SU-DHL-6 (cell line): ENCODE data around the gene GRK2.

Experiments used
- H2AFZ ChIP-seq: fragments of 200-600 bp; sonication (generic); 2 replicates; pipeline ENCODE4 v1.6.1; 2014; ENCODE audit warnings: low read depth, mild to moderate bottlenecking, moderate library complexity, mixed read lengths, antibody characterized with exemption, low read length; ENCODE audit not compliant: severe bottlenecking
- H3F3A ChIP-seq: fragments of 200-600 bp; shearing (Covaris generic); 2 replicates; pipeline ENCODE4 v1.6.0; 2016; ENCODE audit warnings: antibody characterized with exemption, mild to moderate bottlenecking; ENCODE audit not compliant: insufficient read depth
- H3K27ac ChIP-seq: fragments of 200-600 bp; sonication (generic); 2 replicates; pipeline ENCODE4 v1.5.1; 2016; ENCODE audit warnings: low read depth, mild to moderate bottlenecking, low read length, moderate library complexity, mixed read lengths
- H3K27me3 ChIP-seq: fragments of 200-600 bp; sonication (generic), shearing (Covaris generic); 2 replicates; pipeline ENCODE4 v1.6.0; 2014; ENCODE audit warnings: mild to moderate bottlenecking, low read length
- H3K36me3 ChIP-seq: fragments of 200-600 bp; sonication (generic); 2 replicates; pipeline ENCODE4 v1.6.1; 2014; ENCODE audit warnings: mild to moderate bottlenecking, low read length, mixed read lengths
- H3K4me2 ChIP-seq: fragments of 300-600, 200-600 bp; shearing (Covaris generic), sonication (generic); 2 replicates; pipeline ENCODE4 v1.6.0; 2014; ENCODE audit warnings: low read length, low read depth, mild to moderate bottlenecking; ENCODE audit not compliant: poor library complexity, severe bottlenecking
- H3K4me3 ChIP-seq: fragments of 200-600 bp; sonication (generic); 2 replicates; pipeline ENCODE4 v1.5.1; 2014; ENCODE audit warnings: antibody characterized with exemption, low read length, mild to moderate bottlenecking, mixed read lengths; ENCODE audit not compliant: insufficient read depth, poor library complexity, severe bottlenecking
- H3K79me2 ChIP-seq: fragments of 200-600 bp; sonication (generic); 2 replicates; pipeline ENCODE4 v1.6.1; 2014; ENCODE audit warnings: mild to moderate bottlenecking, low read length, moderate library complexity; ENCODE audit not compliant: insufficient read depth
- H3K9ac ChIP-seq: fragments of 200-600 bp; sonication (generic); 2 replicates; pipeline ENCODE4 v1.7.0; 2014; ENCODE audit warnings: mild to moderate bottlenecking, low read length
- H3K9me2 ChIP-seq: fragments of 200-600 bp; sonication (generic); replicated peaks from 2 replicates; pipeline ENCODE4 v1.6.1; 2014; ENCODE audit warnings: low read length; ENCODE audit not compliant: insufficient read depth
- H3K9me3 ChIP-seq: fragments of 200-600 bp; sonication (generic); 2 replicates; pipeline ENCODE4 v1.6.1; 2014; ENCODE audit warnings: low read length, mixed read lengths; ENCODE audit not compliant: insufficient read depth
- H4K20me1 ChIP-seq: fragments of 200-600 bp; sonication (generic); 2 replicates; pipeline ENCODE4 v1.6.1; 2014; ENCODE audit warnings: low read depth, mild to moderate bottlenecking, antibody characterized with exemption, low read length, moderate library complexity, mixed read lengths
- CTCF ChIP-seq: fragments of 200-600 bp; sonication (generic); IDR thresholded peaks from one replicate; pipeline ENCODE4 v1.5.1; 2017; ENCODE audit warnings: antibody characterized with exemption, mild to moderate bottlenecking, low read length, moderate library complexity; ENCODE audit not compliant: insufficient read depth, poor library complexity, severe bottlenecking
- EZH2phosphoT487 ChIP-seq: fragments of 200-600 bp; sonication (generic), shearing (Covaris generic); conservative IDR thresholded peaks from 2 replicates; pipeline ENCODE4 v1.6.1; 2018; ENCODE audit warnings: mild to moderate bottlenecking, antibody characterized with exemption, low read length, moderate library complexity, mixed read lengths

GRK2 gene

GRCh38 chr11:67309661-67310061 is 43.4 kb downstream of the GRK2 start:
- H3K27ac ChIP-seq = no peak overlapping the region
- no peaks in the 10 kb centered on the region for H3K9me2 ChIP-seq
- H3K4me3 ChIP-seq = no peak overlapping the region
- H3K4me2 ChIP-seq = no peak overlapping the region
- H3K27me3 ChIP-seq = no peaks in the 10 kb centered on the region
- no peaks in the 10 kb centered on the region for H3K9me3 ChIP-seq
- H4K20me1 ChIP-seq = no peaks in the 10 kb centered on the region
- no peaks in the 10 kb centered on the region for H3F3A ChIP-seq
- no peak overlapping the region for H2AFZ ChIP-seq
- no peak for TF ChIP-seq EZH2phosphoT487
- TF ChIP-seq CTCF = no peak
- no peak overlapping the region for H3K9ac ChIP-seq
- no peaks in the 10 kb centered on the region for H3K36me3 ChIP-seq
- no peaks in the 10 kb centered on the region for H3K79me2 ChIP-seq

- Histone ChIP-seq H3K4me3 (no peak overlapping the region), H3K36me3 (no peaks in the 10 kb centered on the region), H2AFZ (no peak overlapping the region), H3K9me2 (no peaks in the 10 kb centered on the region), H3K27me3 (no peaks in the 10 kb centered on the region), H3K9me3 (no peaks in the 10 kb centered on the region), H4K20me1 (no peaks in the 10 kb centered on the region), H3K27ac (no peak overlapping the region), H3K79me2 (no peaks in the 10 kb centered on the region), H3K4me2 (no peak overlapping the region), H3F3A (0 out of 2 replicates have a peak, but pooled peaks cover 5% of the 10 kb centered on the region), H3K9ac (no peak overlapping the region)
- TF ChIP-seq EZH2phosphoT487 = no peak
- no peak for TF ChIP-seq CTCF
These were observed 44.2 kb downstream of the GRK2 start for GRCh38 chr11:67310246-67311050.

- no peak overlapping the region for H2AFZ ChIP-seq
- no peaks in the 10 kb centered on the region for H3K9me3 ChIP-seq
- no peak overlapping the region for H3K4me2 ChIP-seq
- no peak overlapping the region for H3K27ac ChIP-seq
- H3K9me2 ChIP-seq = no peaks in the 10 kb centered on the region
- no peak overlapping the region for H3K4me3 ChIP-seq
- H3K27me3 ChIP-seq = no peaks in the 10 kb centered on the region
- no peaks in the 10 kb centered on the region for H3K79me2 ChIP-seq
- no peaks in the 10 kb centered on the region for H3K36me3 ChIP-seq
- no peaks in the 10 kb centered on the region for H4K20me1 ChIP-seq
- 0 out of 2 replicates have a peak, but pooled peaks cover 5% of the 10 kb centered on the region for H3F3A ChIP-seq
- H3K9ac ChIP-seq = no peak overlapping the region
- TF ChIP-seq CTCF (no peak), EZH2phosphoT487 (no peak)
These were observed 44.8 kb downstream of the GRK2 start for GRCh38 chr11:67311051-67311555.
